Measurements from ENCODE around the gene DDX4. TPM values are rescaled to one million over a fixed set of nuclear protein-coding genes. Genes with fewer than 3 reads are reported as not detected.

Gene DDX4
- total RNA-seq, 2 experiments from 2014 or later, result not detected

- Histone ChIP-seq H3K4me1 (ENCODE audit: insufficient read depth, low read length, poor library complexity, severe bottlenecking) (peaks cover 14% of the 10 kb centered on the region), H3K4me2 (ENCODE audit: low read length) (no peak overlapping the region), H3K27ac (ENCODE audit: low read depth, low read length, poor library complexity, severe bottlenecking) (no peak overlapping the region), H3K4me3 (ENCODE audit: low read depth, low read length, poor library complexity, severe bottlenecking) (no peak overlapping the region), H4K20me1 (ENCODE audit: insufficient read depth, low read length) (no peaks in the 10 kb centered on the region), H3K79me2 (ENCODE audit: insufficient read depth, low read depth, low read length) (peaks cover 6% of the 10 kb centered on the region), H3K9me3 (ENCODE audit: low read length) (no peaks in the 10 kb centered on the region; the same call in 1 of the 2 replicates), H3K9me2 (ENCODE audit: insufficient read depth, low read length) (no peaks in the 10 kb centered on the region), H2AFZ (ENCODE audit: low read length) (no peak overlapping the region), H3K36me3 (ENCODE audit: insufficient read depth, low read length) (peaks cover 49% of the 10 kb centered on the region)
- no TSS peak for BruUV-seq (replicated peaks)
- no peak for DNase-seq (ENCODE audit: low spot score)
- intact Hi-C loops (cut with micrococcal nuclease; ENCODE audit: unreplicated experiment), result no loop called here
- TF ChIP-seq EZH2phosphoT487 (IDR thresholded peaks at IDR 0.05; ENCODE audit: borderline replicate concordance, low read depth, low read length) (no peak), CTCF (conservative IDR thresholded peaks at IDR 0.05; ENCODE audit: low read length) (no peak)
- CTCF ChIA-PET (ENCODE audit: unreplicated experiment), result no interaction called here
- POLR2A ChIA-PET, result interaction anchor here (0.6 kb wide), 1 partner anchor 344 kb away, joined by 4 read pairs; no protein-coding TSS in a partner anchor
Observed at GRCh38 chr5:55706230-55706629, 31.6 kb upstream of the DDX4 start.

- no peaks in the 10 kb centered on the region for H3K9me2 ChIP-seq (ENCODE audit: insufficient read depth, low read length)
- DNase-seq (ENCODE audit: low spot score), result no peak
- peaks cover 11% of the 10 kb centered on the region for H3K79me2 ChIP-seq (ENCODE audit: insufficient read depth, low read depth, low read length)
- TF ChIP-seq CTCF (conservative IDR thresholded peaks at IDR 0.05; ENCODE audit: low read length) (no peak), EZH2phosphoT487 (IDR thresholded peaks at IDR 0.05; ENCODE audit: borderline replicate concordance, low read depth, low read length) (no peak)
- no peaks in the 10 kb centered on the region for H3K9me3 ChIP-seq (ENCODE audit: low read length)
- BruUV-seq (replicated peaks), result TSS peak; percentile 40
- intact Hi-C loops (cut with micrococcal nuclease; ENCODE audit: unreplicated experiment), result no loop called here
- POLR2A ChIA-PET, result interaction anchor here (0.6 to 1.0 kb wide), 2 partner anchors 51 to 57 kb away, joined by 3 to 4 read pairs; no protein-coding TSS in a partner anchor
- no peak overlapping the region for H3K27ac ChIP-seq (ENCODE audit: low read depth, low read length, poor library complexity, severe bottlenecking)
- peaks cover 17% of the 10 kb centered on the region for H3K4me1 ChIP-seq (ENCODE audit: insufficient read depth, low read length, poor library complexity, severe bottlenecking)
- H4K20me1 ChIP-seq (ENCODE audit: insufficient read depth, low read length), result no peaks in the 10 kb centered on the region
- CTCF ChIA-PET (ENCODE audit: unreplicated experiment), result no interaction called here
- H3K36me3 ChIP-seq (ENCODE audit: insufficient read depth, low read length), result peaks cover 31% of the 10 kb centered on the region
- H2AFZ ChIP-seq (ENCODE audit: low read length), result no peak overlapping the region
- no peak overlapping the region for H3K4me3 ChIP-seq (ENCODE audit: low read depth, low read length, poor library complexity, severe bottlenecking)
- H3K4me2 ChIP-seq (ENCODE audit: low read length), result no peak overlapping the region
Observed at GRCh38 chr5:55708732-55709131, 29.1 kb upstream of the DDX4 start.

DNA sequence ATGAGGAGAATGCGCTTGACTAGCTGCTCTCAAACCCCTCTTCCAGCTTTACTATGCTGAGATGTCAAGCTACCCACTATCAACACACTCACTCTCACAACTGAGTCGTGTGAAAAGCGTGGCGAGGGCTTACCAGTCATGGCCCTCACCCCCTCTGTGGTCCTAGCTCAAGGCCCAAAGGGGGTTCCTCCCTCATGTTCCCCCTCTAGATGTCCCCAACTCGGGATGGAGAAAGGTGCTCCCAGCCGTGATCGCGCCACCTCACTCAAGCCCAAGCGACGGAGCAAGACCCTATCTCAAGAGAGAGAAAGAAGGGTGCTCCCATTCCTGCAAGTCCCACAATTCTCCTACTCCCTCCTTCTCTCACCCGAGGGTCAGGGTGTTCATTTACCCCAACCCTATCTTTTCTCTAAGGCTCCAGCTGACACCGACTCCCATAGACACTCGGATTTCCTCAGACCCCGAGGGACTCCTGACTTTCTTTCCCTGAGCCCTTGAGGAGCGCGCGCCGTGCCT lies 26.3 kb upstream of the DDX4 start:
- Histone ChIP-seq H3K27ac (ENCODE audit: low read depth, low read length, poor library complexity, severe bottlenecking) (no peak overlapping the region), H3K9me2 (ENCODE audit: insufficient read depth, low read length) (no peaks in the 10 kb centered on the region), H2AFZ (ENCODE audit: low read length) (peak overlapping the region; percentile 98), H4K20me1 (ENCODE audit: insufficient read depth, low read length) (no peaks in the 10 kb centered on the region), H3K36me3 (ENCODE audit: insufficient read depth, low read length) (peaks cover 25% of the 10 kb centered on the region), H3K4me2 (ENCODE audit: low read length) (peak overlapping the region; percentile 93), H3K79me2 (ENCODE audit: insufficient read depth, low read depth, low read length) (peaks cover 8% of the 10 kb centered on the region; the same call in 1 of the 2 replicates), H3K4me1 (ENCODE audit: insufficient read depth, low read length, poor library complexity, severe bottlenecking) (peaks cover 22% of the 10 kb centered on the region), H3K4me3 (ENCODE audit: low read depth, low read length, poor library complexity, severe bottlenecking) (peak overlapping the region; percentile 88), H3K9me3 (ENCODE audit: low read length) (no peaks in the 10 kb centered on the region)
- DNase-seq (ENCODE audit: low spot score), result no peak
- no peak for TF ChIP-seq EZH2phosphoT487 (IDR thresholded peaks at IDR 0.05; ENCODE audit: borderline replicate concordance, low read depth, low read length)
- no peak for TF ChIP-seq CTCF (conservative IDR thresholded peaks at IDR 0.05; ENCODE audit: low read length)
- intact Hi-C loops (cut with micrococcal nuclease; ENCODE audit: unreplicated experiment), result no loop called here
- TSS peak; percentile 41 for BruUV-seq (replicated peaks)
- CTCF ChIA-PET (ENCODE audit: unreplicated experiment), result no interaction called here
- POLR2A ChIA-PET, result interaction anchor here (0.6 kb wide), 1 partner anchor 1086 kb away, joined by 5 read pairs; no protein-coding TSS in a partner anchor

Measured in OCI-LY7 (cell line).